GM06990 (cell line): ENCODE results near the gene MYO16.

Source experiments
- DNase-seq: peaks from one replicate; pipeline ENCODE4 v3.0.0-alpha.2; 2011; ENCODE audit not compliant: insufficient read length; ENCODE audit errors: extremely low read depth
- H3K27me3 ChIP-seq: replicated peaks from 2 replicates; pipeline ENCODE4 v1.6.0; 2011; ENCODE audit warnings: low read length; ENCODE audit not compliant: control insufficient read depth, insufficient read depth
- H3K36me3 ChIP-seq: 2 replicates; pipeline ENCODE4 v1.5.1; 2011; ENCODE audit warnings: low read length; ENCODE audit not compliant: control insufficient read depth, insufficient read depth
- H3K4me3 ChIP-seq: replicated peaks from 2 replicates; pipeline ENCODE4 v1.5.1; 2011; ENCODE audit warnings: low read depth, mild to moderate bottlenecking, control low read depth, low read length
- CTCF ChIP-seq: IDR thresholded peaks from 2 replicates; pipeline ENCODE4 v1.5.1; 2011; ENCODE audit warnings: low read length, control low read depth, mild to moderate bottlenecking, inconsistent platforms; ENCODE audit not compliant: insufficient read depth, poor library complexity, severe bottlenecking

Gene MYO16

GRCh38 chr13:108621462-108621861, 7.9 kb upstream of the MYO16 start:
- no peak for TF ChIP-seq CTCF
- H3K4me3 ChIP-seq, result no peak overlapping the region
- no peaks in the 10 kb centered on the region for H3K36me3 ChIP-seq
- no peak for DNase-seq
- no peaks in the 10 kb centered on the region for H3K27me3 ChIP-seq

- DNase-seq, result no peak
These were observed 5.3 kb upstream of the MYO16 start for GRCh38 chr13:108624108-108624507.

GRCh38 chr13:108624979-108625378, 4.4 kb upstream of the MYO16 start:
- TF ChIP-seq CTCF, result no peak
- Histone ChIP-seq H3K27me3 (no peaks in the 10 kb centered on the region), H3K4me3 (no peak overlapping the region), H3K36me3 (no peaks in the 10 kb centered on the region)
- DNase-seq, result no peak

More at GRCh38 chr13:108624108-108624507, 5.3 kb upstream of the MYO16 start:
- Histone ChIP-seq H3K4me3 (no peak overlapping the region), H3K27me3 (no peaks in the 10 kb centered on the region), H3K36me3 (no peaks in the 10 kb centered on the region)
- no peak for TF ChIP-seq CTCF

GRCh38 chr13:108629988-108630387, 577 bp downstream of the MYO16 start:
- TF ChIP-seq CTCF, result no peak
- DNase-seq, result no peak
- Histone ChIP-seq H3K27me3 (no peaks in the 10 kb centered on the region), H3K36me3 (no peaks in the 10 kb centered on the region), H3K4me3 (no peak overlapping the region)

- no peaks in the 10 kb centered on the region for H3K36me3 ChIP-seq
- no peak for DNase-seq
- H3K4me3 ChIP-seq, result no peak overlapping the region
- TF ChIP-seq CTCF, result no peak
- no peaks in the 10 kb centered on the region for H3K27me3 ChIP-seq
These were observed 3.3 kb downstream of the MYO16 start for GRCh38 chr13:108632649-108633167.

- Histone ChIP-seq H3K4me3 (no peak overlapping the region), H3K36me3 (no peaks in the 10 kb centered on the region), H3K27me3 (no peaks in the 10 kb centered on the region)
- no peak for DNase-seq
- TF ChIP-seq CTCF, result no peak
These were observed 9.5 kb downstream of the MYO16 start for GRCh38 chr13:108638901-108639300.
